ENCODE measurements around the gene MGAT3.

GRCh38 chr22:39422721-39423120, 34.1 kb upstream of the MGAT3 start:
- TF ChIP-seq POLR2AphosphoS5 (IDR thresholded peaks at IDR 0.05) (no peak), POLR2A (IDR thresholded peaks at IDR 0.05) (no peak), CTCF (IDR thresholded peaks at IDR 0.05) (no peak), EP300 (IDR thresholded peaks at IDR 0.05) (no peak)
